Measurements from ENCODE around the gene YPEL1. TPM values are rescaled to one million over a fixed set of nuclear protein-coding genes. Genes with fewer than 3 reads are reported as not detected.
A peak's percentile ranks its signal among the peaks of the same experiment; 100 is the strongest.

The YPEL1 gene
- total RNA-seq, 1 experiment from 2014 or later: 4.0 TPM

DNA sequence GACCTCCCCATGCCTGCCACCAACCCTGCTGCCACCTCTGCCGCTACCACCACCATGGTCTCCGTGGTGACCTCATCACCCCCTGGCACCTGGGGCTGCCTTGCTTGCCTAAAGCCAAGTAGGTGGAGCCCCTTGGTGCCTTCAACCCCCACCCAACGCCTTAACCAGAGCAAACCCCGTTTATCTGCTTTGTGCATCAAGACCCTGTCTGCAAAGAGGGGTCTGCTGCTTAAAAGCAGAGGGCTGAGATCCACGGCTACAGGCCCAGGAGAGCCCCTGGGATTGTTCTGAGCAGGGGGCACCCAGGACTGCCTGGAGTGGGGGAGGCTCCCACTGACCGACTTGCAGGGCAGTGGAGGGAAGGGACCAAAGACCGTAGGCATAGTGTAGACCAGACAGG, 74.7 kb downstream of the YPEL1 start:
- H3K9me3 ChIP-seq (replicated peaks): no peaks in the 10 kb centered on the region

GRCh38 chr22:21659864-21660525, 75.6 kb downstream of the YPEL1 start:
- H3K9me3 ChIP-seq (replicated peaks): no peaks in the 10 kb centered on the region
- no peaks in the 10 kb centered on the region for H3K27me3 ChIP-seq
- H3K4me1 ChIP-seq: no peaks in the 10 kb centered on the region; the same call in 1 of the 2 replicates
- no peak overlapping the region for H3K4me3 ChIP-seq
- peaks cover 2% of the 10 kb centered on the region for H3K36me3 ChIP-seq
- DNase-seq: peak in 1 of 2 experiments; percentile 41
- H3K27ac ChIP-seq: no peak overlapping the region

More for the DNA sequence above, 74.7 kb downstream of the YPEL1 start:
- Histone ChIP-seq H3K4me3 (no peak overlapping the region), H3K4me1 (no peaks in the 10 kb centered on the region; the same call in 1 of the 2 replicates), H3K27ac (no peak overlapping the region), H3K36me3 (no peaks in the 10 kb centered on the region), H3K27me3 (no peaks in the 10 kb centered on the region)
- DNase-seq: no peak

GRCh38 chr22:21657360-21658032, 78.1 kb downstream of the YPEL1 start:
- Histone ChIP-seq H3K9me3 (replicated peaks) (no peaks in the 10 kb centered on the region), H3K4me3 (peak overlapping the region; percentile 57), H3K36me3 (peaks cover 18% of the 10 kb centered on the region), H3K4me1 (no peaks in the 10 kb centered on the region; the same call in 1 of the 2 replicates), H3K27ac (no peak overlapping the region; the same call in 1 of the 2 replicates), H3K27me3 (no peaks in the 10 kb centered on the region)
- peak; percentile 88 to 90 for DNase-seq

GRCh38 chr22:21657020-21657359, 78.6 kb downstream of the YPEL1 start:
- no peaks in the 10 kb centered on the region; the same call in 1 of the 2 replicates for H3K4me1 ChIP-seq
- H3K27ac ChIP-seq: no peak overlapping the region; the same call in 1 of the 2 replicates
- peaks cover 18% of the 10 kb centered on the region for H3K36me3 ChIP-seq
- no peak for DNase-seq
- H3K4me3 ChIP-seq: peak overlapping the region; percentile 57
- H3K9me3 ChIP-seq (replicated peaks): no peaks in the 10 kb centered on the region
- no peaks in the 10 kb centered on the region for H3K27me3 ChIP-seq

- Histone ChIP-seq H3K36me3 (peaks cover 18% of the 10 kb centered on the region), H3K4me1 (peaks cover 6% of the 10 kb centered on the region), H3K27ac (peak overlapping the region; percentile 99), H3K9me3 (replicated peaks) (no peaks in the 10 kb centered on the region), H3K27me3 (no peaks in the 10 kb centered on the region), H3K4me3 (peak overlapping the region; percentile 94)
- no peak for DNase-seq
Observed at GRCh38 chr22:21652547-21653545, 82.7 kb downstream of the YPEL1 start.

GRCh38 chr22:21652010-21652546, 83.5 kb downstream of the YPEL1 start:
- no peaks in the 10 kb centered on the region for H3K9me3 ChIP-seq (replicated peaks)
- H3K4me1 ChIP-seq: peaks cover 6% of the 10 kb centered on the region
- peak overlapping the region; percentile 94 for H3K4me3 ChIP-seq
- H3K27me3 ChIP-seq: no peaks in the 10 kb centered on the region
- peak; percentile 96 for DNase-seq
- peaks cover 18% of the 10 kb centered on the region for H3K36me3 ChIP-seq
- peak overlapping the region; percentile 99 for H3K27ac ChIP-seq

GRCh38 chr22:21651521-21652009, 84.0 kb downstream of the YPEL1 start:
- Histone ChIP-seq H3K4me1 (peaks cover 6% of the 10 kb centered on the region), H3K27me3 (no peaks in the 10 kb centered on the region)

GRCh38 chr22:21650823-21651520, 84.6 kb downstream of the YPEL1 start:
- Histone ChIP-seq H3K27me3 (no peaks in the 10 kb centered on the region), H3K9me3 (replicated peaks) (no peaks in the 10 kb centered on the region), H3K27ac (peak overlapping the region; percentile 99), H3K36me3 (peaks cover 18% of the 10 kb centered on the region), H3K4me1 (peaks cover 6% of the 10 kb centered on the region), H3K4me3 (peak overlapping the region; percentile 94)
- DNase-seq: peak; percentile 64 to 76

More at GRCh38 chr22:21651521-21652009, 84.0 kb downstream of the YPEL1 start:
- peak overlapping the region; percentile 94 for H3K4me3 ChIP-seq
- H3K27ac ChIP-seq: peak overlapping the region; percentile 99
- no peaks in the 10 kb centered on the region for H3K9me3 ChIP-seq (replicated peaks)
- H3K36me3 ChIP-seq: peaks cover 18% of the 10 kb centered on the region
- no peak for DNase-seq

- DNase-seq: no peak
- no peaks in the 10 kb centered on the region for H3K27me3 ChIP-seq
- H3K4me3 ChIP-seq: no peak overlapping the region; the same call in 1 of the 2 replicates
- H3K36me3 ChIP-seq: peaks cover 18% of the 10 kb centered on the region
- H3K9me3 ChIP-seq (replicated peaks): no peaks in the 10 kb centered on the region
- H3K4me1 ChIP-seq: peaks cover 6% of the 10 kb centered on the region
- peak overlapping the region; percentile 99; the same call in 1 of the 2 replicates for H3K27ac ChIP-seq
Observed at GRCh38 chr22:21650280-21650679, 85.3 kb downstream of the YPEL1 start.

Other genes with a start within 250 kb of the YPEL1 start
- 0.28 and 0.49 TPM in 2 replicates for gene RIMBP3C, start 184.3 kb downstream of the YPEL1 start, total RNA-seq (2014; rRNA removed; shearing (Covaris generic))
- gene UBE2L3, start 168.1 kb downstream of the YPEL1 start, total RNA-seq (2014; rRNA removed; shearing (Covaris generic)): 102 and 103 TPM in 2 replicates
- 7.8 and 8.9 TPM in 2 replicates for gene YDJC, start 105.8 kb downstream of the YPEL1 start, total RNA-seq (2014; rRNA removed; shearing (Covaris generic))
- 0.38 TPM in 1 of 2 replicates, not detected in the other for gene CCDC116, start 103.0 kb downstream of the YPEL1 start, total RNA-seq (2014; rRNA removed; shearing (Covaris generic))
- 12.8 and 17.0 TPM in 2 replicates for gene SDF2L1, start 93.5 kb downstream of the YPEL1 start, total RNA-seq (2014; rRNA removed; shearing (Covaris generic))
- gene PPIL2, start 69.8 kb downstream of the YPEL1 start, total RNA-seq (2014; rRNA removed; shearing (Covaris generic)): 24.8 and 29.7 TPM in 2 replicates
- gene MAPK1, start 131.9 kb upstream of the YPEL1 start, total RNA-seq (2014; rRNA removed; shearing (Covaris generic)): 97.9 and 98.8 TPM in 2 replicates
- 47.8 and 49.4 TPM in 2 replicates for gene PPM1F, start 217.1 kb upstream of the YPEL1 start, total RNA-seq (2014; rRNA removed; shearing (Covaris generic))
- 28.5 and 33.8 TPM in 2 replicates for gene TOP3B, start 247.0 kb upstream of the YPEL1 start, total RNA-seq (2014; rRNA removed; shearing (Covaris generic))

All from SJCRH30 (cell line).